Breast epithelium (tissue), 4 donors: ENCODE measurements around the gene F10. TPM values are rescaled to one million over a fixed set of nuclear protein-coding genes. Genes with fewer than 3 reads are reported as not detected.

ENCODE experiments used
- DNase-seq, 2 donors: peaks; one replicate each; pipeline ENCODE4 v3.0.0-alpha.2; 2019; ENCODE audit warnings: low spot score in 2 of 2
- H3K27ac ChIP-seq, 2 donors: fragments of 200-600 bp; sonication (generic) in 1 of 2; one replicate each; pipeline ENCODE4 v1.5.1; 2016 to 2019; ENCODE audit warnings: mild to moderate bottlenecking in 1 of 2
- H3K27me3 ChIP-seq, 2 donors: fragments of 200-600 bp; sonication (generic) in 1 of 2; one replicate each; pipeline versions ENCODE4 v1.5.1 to v1.6.0; 2017 to 2019; ENCODE audit warnings: control low read depth in 1 of 2, mild to moderate bottlenecking in 1 of 2
- H3K36me3 ChIP-seq: fragments of 200-600 bp; one replicate; pipeline ENCODE4 v1.5.1; 2019
- H3K4me1 ChIP-seq, 2 donors: fragments of 200-600 bp; sonication (generic); one replicate each; pipeline ENCODE4 v1.5.1; 2016 to 2019; ENCODE audit warnings: control low read depth in 1 of 2
- H3K4me3 ChIP-seq, 3 donors: fragments of 200-600 bp; sonication (generic); 1 replicate in 2 of 3; 2 replicates in 1 of 3; pipeline ENCODE4 v1.5.1; 2016 to 2019; ENCODE audit warnings: mild to moderate bottlenecking in 3 of 3, moderate library complexity in 2 of 3
- H3K9me3 ChIP-seq, 2 donors: fragments of 200-600 bp; sonication (generic) in 1 of 2; one replicate each; pipeline ENCODE4 v1.5.1; 2016 to 2019; ENCODE audit warnings: control low read depth in 1 of 2
- CTCF ChIP-seq, 3 donors: fragments of 450-650 bp; IDR thresholded peaks; one replicate each; pipeline ENCODE4 v1.5.1; 2016 to 2017; ENCODE audit warnings: antibody characterized with exemption in 3 of 3, mild to moderate bottlenecking in 3 of 3, moderate library complexity in 3 of 3
- POLR2A ChIP-seq: fragments of 450-650 bp; IDR thresholded peaks from one replicate; pipeline ENCODE4 v1.6.1; 2016; ENCODE audit warnings: antibody characterized with exemption, mild to moderate bottlenecking, moderate library complexity
- POLR2AphosphoS5 ChIP-seq, 3 donors: sonication (generic); formaldehyde crosslinking; IDR thresholded peaks; one replicate each; pipeline ENCODE4 v1.6.1; 2017; ENCODE audit warnings: antibody characterized with exemption in 3 of 3
- intact Hi-C: fragments of 100-400 bp; cut with DNase I; formaldehyde crosslinking; loops from one replicate; pipeline ENCODE4 v1.15.1; 2023; ENCODE audit warnings: low total_unique reads
- total RNA-seq, 3 donors: library from RNA; depleted of rRNA; stranded (reverse); fragments of >200 nt; gene quantifications; one replicate each; pipeline ENCODE4 v1.1.0, GENCODE V29; 2016

The F10 gene
- total RNA-seq, 3 donors from 2014 or later = 5.1 to 63.2 (median 8.2) TPM

- TF ChIP-seq POLR2A = no peak
- TF ChIP-seq CTCF (IDR thresholded peaks at IDR 0.05) = no peak
- no peak for TF ChIP-seq POLR2AphosphoS5 (IDR thresholded peaks at IDR 0.05)
- Histone ChIP-seq H3K36me3 (no peaks in the 10 kb centered on the region), H3K4me1 (no peaks in the 10 kb centered on the region), H3K27me3 (no peaks in the 10 kb centered on the region), H3K9me3 (no peaks in the 10 kb centered on the region), H3K4me3 (no peak overlapping the region), H3K27ac (no peak overlapping the region)
- intact Hi-C loops = no loop called here
- peak in 1 of 2 donors; percentile 27 for DNase-seq
Measured at GRCh38 chr13:113138792-113139551, 16.4 kb downstream of the F10 start.

- Histone ChIP-seq H3K36me3 (no peaks in the 10 kb centered on the region), H3K27ac (no peak overlapping the region), H3K4me1 (no peaks in the 10 kb centered on the region), H3K9me3 (no peaks in the 10 kb centered on the region), H3K4me3 (no peak overlapping the region), H3K27me3 (no peaks in the 10 kb centered on the region)
- intact Hi-C loops = no loop called here
- DNase-seq = no peak
- no peak for TF ChIP-seq POLR2A
- TF ChIP-seq CTCF (IDR thresholded peaks at IDR 0.05) = no peak
- no peak for TF ChIP-seq POLR2AphosphoS5 (IDR thresholded peaks at IDR 0.05)
Measured at GRCh38 chr13:113139577-113139976, 17.0 kb downstream of the F10 start.

- intact Hi-C loops = no loop called here
- no peaks in the 10 kb centered on the region for H3K4me1 ChIP-seq
- H3K36me3 ChIP-seq = no peaks in the 10 kb centered on the region
- DNase-seq = peak; percentile 31 to 45
- no peaks in the 10 kb centered on the region for H3K27me3 ChIP-seq
- no peak overlapping the region for H3K4me3 ChIP-seq
- TF ChIP-seq POLR2AphosphoS5 (IDR thresholded peaks at IDR 0.05) (no peak), POLR2A (no peak), CTCF (IDR thresholded peaks at IDR 0.05) (no peak)
- no peak overlapping the region for H3K27ac ChIP-seq
- H3K9me3 ChIP-seq = no peaks in the 10 kb centered on the region
Measured at GRCh38 chr13:113140677-113141600, 18.3 kb downstream of the F10 start.

- Histone ChIP-seq H3K4me1 (no peaks in the 10 kb centered on the region), H3K36me3 (no peaks in the 10 kb centered on the region), H3K27ac (no peak overlapping the region), H3K4me3 (no peak overlapping the region), H3K27me3 (no peaks in the 10 kb centered on the region), H3K9me3 (no peaks in the 10 kb centered on the region)
- no peak for TF ChIP-seq POLR2A
- no peak for TF ChIP-seq CTCF (IDR thresholded peaks at IDR 0.05)
- no peak for TF ChIP-seq POLR2AphosphoS5 (IDR thresholded peaks at IDR 0.05)
- intact Hi-C loops = no loop called here
- peak in 1 of 2 donors; percentile 35 for DNase-seq
Measured at GRCh38 chr13:113141601-113141970, 19.0 kb downstream of the F10 start.

- H3K9me3 ChIP-seq = no peaks in the 10 kb centered on the region
- no peak for TF ChIP-seq POLR2A
- TF ChIP-seq POLR2AphosphoS5 (IDR thresholded peaks at IDR 0.05) = no peak
- no peak for TF ChIP-seq CTCF (IDR thresholded peaks at IDR 0.05)
- no peaks in the 10 kb centered on the region for H3K36me3 ChIP-seq
- H3K4me3 ChIP-seq = no peak overlapping the region
- H3K27me3 ChIP-seq = no peaks in the 10 kb centered on the region
- DNase-seq = peak in 1 of 2 donors; percentile 36
- intact Hi-C loops = no loop called here
- no peak overlapping the region for H3K27ac ChIP-seq
- no peaks in the 10 kb centered on the region for H3K4me1 ChIP-seq
Measured at GRCh38 chr13:113142876-113143275, 20.3 kb downstream of the F10 start.
